ENCODE data around the gene RAPGEF1.

- TF ChIP-seq, protein P1, sequence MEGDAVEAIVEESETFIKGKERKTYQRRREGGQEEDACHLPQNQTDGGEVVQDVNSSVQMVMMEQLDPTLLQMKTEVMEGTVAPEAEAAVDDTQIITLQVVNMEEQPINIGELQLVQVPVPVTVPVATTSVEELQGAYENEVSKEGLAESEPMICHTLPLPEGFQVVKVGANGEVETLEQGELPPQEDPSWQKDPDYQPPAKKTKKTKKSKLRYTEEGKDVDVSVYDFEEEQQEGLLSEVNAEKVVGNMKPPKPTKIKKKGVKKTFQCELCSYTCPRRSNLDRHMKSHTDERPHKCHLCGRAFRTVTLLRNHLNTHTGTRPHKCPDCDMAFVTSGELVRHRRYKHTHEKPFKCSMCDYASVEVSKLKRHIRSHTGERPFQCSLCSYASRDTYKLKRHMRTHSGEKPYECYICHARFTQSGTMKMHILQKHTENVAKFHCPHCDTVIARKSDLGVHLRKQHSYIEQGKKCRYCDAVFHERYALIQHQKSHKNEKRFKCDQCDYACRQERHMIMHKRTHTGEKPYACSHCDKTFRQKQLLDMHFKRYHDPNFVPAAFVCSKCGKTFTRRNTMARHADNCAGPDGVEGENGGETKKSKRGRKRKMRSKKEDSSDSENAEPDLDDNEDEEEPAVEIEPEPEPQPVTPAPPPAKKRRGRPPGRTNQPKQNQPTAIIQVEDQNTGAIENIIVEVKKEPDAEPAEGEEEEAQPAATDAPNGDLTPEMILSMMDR (IDR thresholded peaks at IDR 0.05): no peak
- TF ChIP-seq POLR2AphosphoS5 (IDR thresholded peaks at IDR 0.05): no peak
Measured at GRCh38 chr9:131613921-131614320, 126.0 kb downstream of the RAPGEF1 start.
